Measurements from ENCODE around the gene RBM33. TPM values are rescaled to one million over a fixed set of nuclear protein-coding genes. Genes with fewer than 3 reads are reported as not detected.
A peak's percentile ranks its signal among the peaks of the same experiment; 100 is the strongest.

Gene RBM33
- total RNA-seq, 4 donors from 2014 or later, result 62.8 to 129 (median 92.8) TPM

GRCh38 chr7:155698633-155699032 is 54.2 kb downstream of the RBM33 start:
- Histone ChIP-seq H3K27ac (no peak overlapping the region), H3K4me3 (no peak overlapping the region), H3K4me1 (peaks cover 0 to 52% (median 20%) of the 10 kb centered on the region in 4 donors), H3K9me3 (no peaks in the 10 kb centered on the region), H3K27me3 (no peaks in the 10 kb centered on the region), H3K36me3 (peaks cover 0 to 16% (median 6%) of the 10 kb centered on the region in 4 donors)
- TF ChIP-seq, protein P1, sequence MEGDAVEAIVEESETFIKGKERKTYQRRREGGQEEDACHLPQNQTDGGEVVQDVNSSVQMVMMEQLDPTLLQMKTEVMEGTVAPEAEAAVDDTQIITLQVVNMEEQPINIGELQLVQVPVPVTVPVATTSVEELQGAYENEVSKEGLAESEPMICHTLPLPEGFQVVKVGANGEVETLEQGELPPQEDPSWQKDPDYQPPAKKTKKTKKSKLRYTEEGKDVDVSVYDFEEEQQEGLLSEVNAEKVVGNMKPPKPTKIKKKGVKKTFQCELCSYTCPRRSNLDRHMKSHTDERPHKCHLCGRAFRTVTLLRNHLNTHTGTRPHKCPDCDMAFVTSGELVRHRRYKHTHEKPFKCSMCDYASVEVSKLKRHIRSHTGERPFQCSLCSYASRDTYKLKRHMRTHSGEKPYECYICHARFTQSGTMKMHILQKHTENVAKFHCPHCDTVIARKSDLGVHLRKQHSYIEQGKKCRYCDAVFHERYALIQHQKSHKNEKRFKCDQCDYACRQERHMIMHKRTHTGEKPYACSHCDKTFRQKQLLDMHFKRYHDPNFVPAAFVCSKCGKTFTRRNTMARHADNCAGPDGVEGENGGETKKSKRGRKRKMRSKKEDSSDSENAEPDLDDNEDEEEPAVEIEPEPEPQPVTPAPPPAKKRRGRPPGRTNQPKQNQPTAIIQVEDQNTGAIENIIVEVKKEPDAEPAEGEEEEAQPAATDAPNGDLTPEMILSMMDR (IDR thresholded peaks at IDR 0.05), result no peak
- TF ChIP-seq POLR2A (IDR thresholded peaks at IDR 0.05) (no peak), EP300 (IDR thresholded peaks at IDR 0.05; ENCODE audit: low read depth) (no peak), POLR2AphosphoS5 (IDR thresholded peaks at IDR 0.05) (no peak)
- intact Hi-C loops (cut with DNase I; ENCODE audit: low total_unique reads) (no loop called here), in situ Hi-C loops (cut with MboI; ENCODE audit: low pct_ligation_motif_present in 1 of 4, low pct_unique_long_range_greater_than_20kb in 1 of 4, low sequenced_read_pairs in 3 of 4) (no loop called here)
- DNase-seq, result no peak
- WGBS, 2 donors (ENCODE audit: low coverage in 1 of 2), result 45 to 60% methylated on average over 1 of the region's 1 CpG

DNA sequence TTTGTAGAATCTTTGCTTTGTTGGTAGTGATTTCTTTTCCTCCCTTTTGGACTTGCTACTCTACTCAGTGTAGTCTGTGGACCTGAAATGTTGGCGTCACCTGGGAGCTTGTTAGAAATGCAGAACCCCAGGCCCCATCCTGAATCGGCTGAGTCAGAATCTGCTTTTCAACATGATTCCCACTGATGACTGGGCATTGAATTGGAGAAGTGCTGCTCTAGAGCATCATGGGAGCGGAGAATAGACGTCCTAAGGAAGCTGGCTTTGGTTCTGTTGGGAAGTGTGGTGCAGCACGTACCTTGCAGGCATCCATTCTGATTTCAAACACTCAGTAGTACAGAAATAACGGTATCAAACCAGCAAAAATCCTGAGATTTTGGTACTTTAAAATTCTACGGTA is 54.7 kb downstream of the RBM33 start:
- no peaks in the 10 kb centered on the region for H3K9me3 ChIP-seq
- in situ Hi-C loops (cut with MboI; ENCODE audit: low pct_ligation_motif_present in 1 of 4, low pct_unique_long_range_greater_than_20kb in 1 of 4, low sequenced_read_pairs in 3 of 4), result no loop called here
- DNase-seq, result no peak

DNA sequence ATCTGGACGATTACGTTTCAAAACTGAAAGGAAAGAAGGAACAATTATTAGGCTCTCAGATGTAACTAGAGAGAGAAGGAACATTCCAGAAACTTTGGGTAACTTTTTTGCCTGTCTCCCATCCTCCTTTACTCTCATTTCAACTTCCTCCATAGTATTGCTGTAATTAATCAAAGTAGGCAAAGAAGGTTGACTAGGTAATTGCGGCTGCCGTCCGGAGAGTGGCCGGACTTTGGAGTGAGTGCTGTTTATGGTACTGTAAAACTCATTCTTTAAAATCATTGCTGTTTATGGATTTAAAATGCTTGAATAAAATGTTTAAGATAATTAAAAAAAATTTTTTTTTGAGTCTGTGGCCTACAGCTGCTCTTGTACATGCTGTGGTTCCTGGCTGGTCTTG is 56.4 kb downstream of the RBM33 start:
- TF ChIP-seq POLR2AphosphoS5 (IDR thresholded peaks at IDR 0.05) (peak in 1 of 3 donors; percentile 17), POLR2A (IDR thresholded peaks at IDR 0.05) (no peak)
- TF ChIP-seq, protein P1 (IDR thresholded peaks at IDR 0.05), result peak in 1 of 5 experiments; percentile 13
- Histone ChIP-seq H3K27ac (peak overlapping the region in 1 of 4 donors; percentile 27), H3K4me3 (no peak overlapping the region), H3K36me3 (peaks cover 0 to 20% (median 6%) of the 10 kb centered on the region in 4 donors), H3K4me1 (peaks cover 0 to 46% (median 20%) of the 10 kb centered on the region in 4 donors), H3K9me3 (no peaks in the 10 kb centered on the region), H3K27me3 (no peaks in the 10 kb centered on the region)
- WGBS, 2 donors (ENCODE audit: low coverage in 1 of 2), result 44 to 58% methylated on average over 6 of the region's 6 CpGs
- peak; percentile 61 for DNase-seq
- intact Hi-C loops (cut with DNase I; ENCODE audit: low total_unique reads) (no loop called here), in situ Hi-C loops (cut with MboI; ENCODE audit: low pct_ligation_motif_present in 1 of 4, low pct_unique_long_range_greater_than_20kb in 1 of 4, low sequenced_read_pairs in 3 of 4) (no loop called here)

More for the DNA sequence above, 54.7 kb downstream of the RBM33 start:
- Histone ChIP-seq H3K4me3 (no peak overlapping the region), H3K4me1 (peaks cover 0 to 48% (median 20%) of the 10 kb centered on the region in 4 donors), H3K27me3 (no peaks in the 10 kb centered on the region), H3K36me3 (peaks cover 0 to 20% (median 6%) of the 10 kb centered on the region in 4 donors), H3K27ac (no peak overlapping the region)
- 87 to 95% methylated on average over 6 to 7 of the region's 7 CpGs for WGBS, 2 donors (ENCODE audit: low coverage in 1 of 2)
- intact Hi-C loops (cut with DNase I; ENCODE audit: low total_unique reads), result no loop called here
- TF ChIP-seq, protein P1 (IDR thresholded peaks at IDR 0.05), result no peak
- no peak for TF ChIP-seq EP300 (IDR thresholded peaks at IDR 0.05; ENCODE audit: low read depth)
- no peak for TF ChIP-seq POLR2A (IDR thresholded peaks at IDR 0.05)
- TF ChIP-seq POLR2AphosphoS5 (IDR thresholded peaks at IDR 0.05), result no peak

- WGBS, 2 donors (ENCODE audit: low coverage in 1 of 2), result 93 to 100% methylated on average over 3 of the region's 3 CpGs
- peaks cover 0 to 42% (median 20%) of the 10 kb centered on the region in 4 donors for H3K4me1 ChIP-seq
- peaks cover 0 to 31% (median 9%) of the 10 kb centered on the region in 4 donors for H3K36me3 ChIP-seq
- TF ChIP-seq, protein P1 (IDR thresholded peaks at IDR 0.05), result no peak
- no peak for TF ChIP-seq POLR2A (IDR thresholded peaks at IDR 0.05)
- no peak for TF ChIP-seq EP300 (IDR thresholded peaks at IDR 0.05; ENCODE audit: low read depth)
- TF ChIP-seq POLR2AphosphoS5 (IDR thresholded peaks at IDR 0.05), result no peak
- H3K4me3 ChIP-seq, result no peak overlapping the region
- intact Hi-C loops (cut with DNase I; ENCODE audit: low total_unique reads) (no loop called here), in situ Hi-C loops (cut with MboI; ENCODE audit: low pct_ligation_motif_present in 1 of 4, low pct_unique_long_range_greater_than_20kb in 1 of 4, low sequenced_read_pairs in 3 of 4) (no loop called here)
- no peaks in the 10 kb centered on the region for H3K9me3 ChIP-seq
- H3K27me3 ChIP-seq, result no peaks in the 10 kb centered on the region
- DNase-seq, result no peak
- H3K27ac ChIP-seq, result no peak overlapping the region
Observed at GRCh38 chr7:155701972-155702544, 57.6 kb downstream of the RBM33 start.
